Endothelial cell of umbilical vein (primary cell): Measurements from ENCODE around the gene ZNF24. TPM values are rescaled to one million over a fixed set of nuclear protein-coding genes. Genes with fewer than 3 reads are reported as not detected.
A peak's percentile ranks its signal among the peaks of the same experiment; 100 is the strongest.

Experiments
- BruUV-seq: library from RNA; stranded (reverse); fragments of 400-500 nt; replicated peaks from 2 replicates; lab custom pipeline; 2021; lab: Mats Ljungman, UMichigan
- CTCF ChIA-PET: fragments of 300-600, 350-600 bp; sonication (Branson Sonifier 250); formaldehyde crosslinking; loops from one replicate; lab custom pipeline; 2021; ENCODE audit warnings: antibody characterized with exemption, inconsistent platforms; lab: Charles Lee
- POLR2A ChIA-PET: fragments of 300-600, 350-600 bp; sonication (Branson Sonifier 250); formaldehyde crosslinking; loops from one replicate; lab custom pipeline; 2021; ENCODE audit warnings: antibody characterized with exemption, inconsistent platforms; lab: Charles Lee
- DNase-seq: peaks from one replicate; pipeline ENCODE4 v3.0.0-alpha.2; 2011; ENCODE audit warnings: low read depth, low spot score
- FAIRE-seq: peaks from 2 replicates; lab custom pipeline; 2011; peaks lifted over from hg19 to GRCh38; lab: Jason Lieb, UNC
- H2AFZ ChIP-seq: 2 replicates; pipeline ENCODE4 v1.6.0; 2012; ENCODE audit warnings: low read depth, low read length, control low read depth, inconsistent platforms
- H3K27ac ChIP-seq: 2 replicates; pipeline ENCODE4 v1.5.1; 2011; ENCODE audit warnings: low read depth, mild to moderate bottlenecking, control low read depth, low read length, moderate library complexity; ENCODE audit not compliant: insufficient read depth
- H3K27me3 ChIP-seq, 2 experiments: 2 replicates each; pipeline versions ENCODE4 v1.6.0 to v1.6.1; 2011; ENCODE audit warnings: low read length in 2 of 2, mixed read lengths in 1 of 2; ENCODE audit not compliant: control insufficient read depth in 2 of 2, insufficient read depth in 2 of 2
- H3K36me3 ChIP-seq, 2 experiments: 2 replicates in 1 of 2; 3 replicates in 1 of 2; pipeline ENCODE4 v1.5.1; 2011; ENCODE audit warnings: low read length in 2 of 2, mild to moderate bottlenecking in 1 of 2, moderate library complexity in 1 of 2; ENCODE audit not compliant: control insufficient read depth in 2 of 2, insufficient read depth in 2 of 2; ENCODE audit errors: extremely low read depth in 1 of 2
- H3K4me1 ChIP-seq: 3 replicates; pipeline ENCODE4 v1.5.1; 2011; ENCODE audit warnings: mild to moderate bottlenecking, low read length; ENCODE audit not compliant: control insufficient read depth, insufficient read depth; ENCODE audit errors: extremely low read depth
- H3K4me2 ChIP-seq: 2 replicates; pipeline ENCODE4 v1.6.1; 2011; ENCODE audit warnings: low read length, control low read depth, mixed read lengths; ENCODE audit not compliant: insufficient read depth
- H3K4me3 ChIP-seq, 3 experiments: fragments of 200-600 bp in 1 of 3; sonication (generic), shearing (Covaris generic) in 1 of 3; replicated peaks in 1 of 3; 2 replicates each; pipeline ENCODE4 v1.5.1; 2011 to 2016; ENCODE audit warnings: control low read depth in 3 of 3, low read length in 3 of 3, mild to moderate bottlenecking in 2 of 3, inconsistent platforms in 1 of 3, low read depth in 1 of 3, moderate library complexity in 1 of 3; ENCODE audit not compliant: insufficient read depth in 1 of 3
- H3K79me2 ChIP-seq: 2 replicates; pipeline ENCODE4 v1.6.0; 2012; ENCODE audit warnings: low read length, inconsistent platforms; ENCODE audit not compliant: control insufficient read depth, insufficient read depth
- H3K9ac ChIP-seq: replicated peaks from 2 replicates; pipeline ENCODE3; 2011; ENCODE audit warnings: low read length, control low read depth; ENCODE audit not compliant: insufficient read depth; ENCODE audit errors: extremely low read depth
- H3K9me1 ChIP-seq: replicated peaks from 3 replicates; pipeline ENCODE4 v1.6.0; 2011; ENCODE audit warnings: mild to moderate bottlenecking, low read length; ENCODE audit not compliant: control insufficient read depth, insufficient read depth; ENCODE audit errors: extremely low read depth
- H3K9me3 ChIP-seq: replicated peaks from 2 replicates; pipeline ENCODE4 v1.5.1; 2012; ENCODE audit warnings: low read length, inconsistent platforms; ENCODE audit not compliant: control insufficient read depth, insufficient read depth
- H4K20me1 ChIP-seq: replicated peaks from 2 replicates; pipeline ENCODE3; 2011; ENCODE audit warnings: mild to moderate bottlenecking, low read length; ENCODE audit not compliant: control insufficient read depth, insufficient read depth; ENCODE audit errors: extremely low read depth
- EZH2 ChIP-seq: IDR thresholded peaks from 2 replicates; pipeline ENCODE4 v1.6.1; 2012; ENCODE audit warnings: borderline replicate concordance, low read depth, mild to moderate bottlenecking, moderate library complexity, low read length, inconsistent platforms; ENCODE audit not compliant: severe bottlenecking
- FOS ChIP-seq: IDR thresholded peaks from 2 replicates; pipeline ENCODE4 v1.6.1; 2011; ENCODE audit warnings: mild to moderate bottlenecking, low read length, moderate library complexity, borderline replicate concordance; ENCODE audit not compliant: insufficient read depth
- GATA2 ChIP-seq: IDR thresholded peaks from 2 replicates; pipeline ENCODE4 v1.7.0; 2011; ENCODE audit warnings: low read depth, mild to moderate bottlenecking, moderate library complexity, mixed read lengths, low read length; ENCODE audit not compliant: insufficient read length, insufficient read depth
- JUN ChIP-seq: IDR thresholded peaks from 2 replicates; pipeline ENCODE4 v1.6.1; 2011; ENCODE audit warnings: borderline replicate concordance, low read depth; ENCODE audit not compliant: insufficient read length, insufficient read depth
- MAX ChIP-seq: IDR thresholded peaks from 2 replicates; pipeline ENCODE4 v1.6.1; 2011; ENCODE audit not compliant: insufficient read depth, insufficient read length
- MYC ChIP-seq: IDR thresholded peaks from one replicate; pipeline ENCODE4 v1.6.1; 2011; ENCODE audit warnings: mild to moderate bottlenecking, low read depth, low read length
- POLR2A ChIP-seq: IDR thresholded peaks from 2 replicates; pipeline ENCODE4 v1.6.1; 2012; ENCODE audit warnings: low read depth, mild to moderate bottlenecking, control low read depth, low read length
- POLR2AphosphoS5 ChIP-seq: IDR thresholded peaks from 2 replicates; pipeline ENCODE4 v1.6.1; 2012; ENCODE audit warnings: low read depth, mild to moderate bottlenecking, control low read depth, low read length, moderate library complexity; ENCODE audit not compliant: insufficient read depth
- dilution Hi-C: fragments of 300-500 bp; cut with MboI; formaldehyde crosslinking; loops from one replicate; pipeline ENCODE4 v1.15.0; 2019; ENCODE audit warnings: low sequenced_read_pairs; ENCODE audit not compliant: extremely low pct_ligation_motif_present
- intact Hi-C: fragments of 100-400 bp; cut with micrococcal nuclease; formaldehyde crosslinking; loops from one replicate; pipeline ENCODE4 v1.10.0; 2022
- polyA plus RNA-seq, 4 experiments: library from polyadenylated mRNA; depleted of rRNA in 3 of 4; stranded (reverse) in 3 of 4; unstranded in 1 of 4; fragments of >200 nt; gene quantifications; 2 replicates each; pipeline versions ENCODE4 v1.2.1 to v1.2.3, GENCODE V29; 2011 to 2012; ENCODE audit warnings: missing spikeins in 1 of 4
- total RNA-seq: library from RNA; stranded (reverse); gene quantifications from 2 replicates; pipeline ENCODE4 v1.2.3, GENCODE V29; 2021
- TF ChIP-seq, protein P1 (sequence below), 2 donors: IDR thresholded peaks; 1 replicate in 1 of 2; 2 replicates in 1 of 2; pipeline ENCODE4 v1.5.1; 2011; ENCODE audit warnings: low read length in 2 of 2, mild to moderate bottlenecking in 2 of 2, moderate library complexity in 2 of 2, control low read depth in 1 of 2, inconsistent platforms in 1 of 2, low read depth in 1 of 2; ENCODE audit not compliant: insufficient read depth in 1 of 2; ENCODE audit errors: extremely low read depth in 1 of 2

ZNF24 gene
- total and polyA plus RNA-seq, 2 donors (not counting 3 experiments of a cell fraction or from before 2014, with no cell fraction given): 10.3 to 40.2 TPM

GRCh38 chr18:35343488-35343935, 708 bp downstream of the ZNF24 start:
- POLR2A ChIA-PET: interaction anchor here (0.7 to 1.1 kb wide), 2 partner anchors 103 to 367 kb away, joined by 3 read pairs; partner anchors contain the start of gene ZNF397
- no peaks in the 10 kb centered on the region for H3K27me3 ChIP-seq
- H4K20me1 ChIP-seq: peaks cover 17% of the 10 kb centered on the region
- CTCF ChIA-PET: interaction anchor here (1.0 to 2.6 kb wide), 5 partner anchors 8 to 337 kb away, joined by 3 to 26 read pairs (median 5); no protein-coding TSS in a partner anchor
- peaks cover 53% of the 10 kb centered on the region for H3K79me2 ChIP-seq
- no peak for FAIRE-seq
- H3K27ac ChIP-seq: peak overlapping the region; percentile 95
- no peaks in the 10 kb centered on the region for H3K9me3 ChIP-seq
- TF ChIP-seq MAX (no peak), POLR2AphosphoS5 (no peak), JUN (no peak), EZH2 (no peak), FOS (no peak), GATA2 (no peak), POLR2A (no peak), MYC (no peak)
- TF ChIP-seq, protein P1, sequence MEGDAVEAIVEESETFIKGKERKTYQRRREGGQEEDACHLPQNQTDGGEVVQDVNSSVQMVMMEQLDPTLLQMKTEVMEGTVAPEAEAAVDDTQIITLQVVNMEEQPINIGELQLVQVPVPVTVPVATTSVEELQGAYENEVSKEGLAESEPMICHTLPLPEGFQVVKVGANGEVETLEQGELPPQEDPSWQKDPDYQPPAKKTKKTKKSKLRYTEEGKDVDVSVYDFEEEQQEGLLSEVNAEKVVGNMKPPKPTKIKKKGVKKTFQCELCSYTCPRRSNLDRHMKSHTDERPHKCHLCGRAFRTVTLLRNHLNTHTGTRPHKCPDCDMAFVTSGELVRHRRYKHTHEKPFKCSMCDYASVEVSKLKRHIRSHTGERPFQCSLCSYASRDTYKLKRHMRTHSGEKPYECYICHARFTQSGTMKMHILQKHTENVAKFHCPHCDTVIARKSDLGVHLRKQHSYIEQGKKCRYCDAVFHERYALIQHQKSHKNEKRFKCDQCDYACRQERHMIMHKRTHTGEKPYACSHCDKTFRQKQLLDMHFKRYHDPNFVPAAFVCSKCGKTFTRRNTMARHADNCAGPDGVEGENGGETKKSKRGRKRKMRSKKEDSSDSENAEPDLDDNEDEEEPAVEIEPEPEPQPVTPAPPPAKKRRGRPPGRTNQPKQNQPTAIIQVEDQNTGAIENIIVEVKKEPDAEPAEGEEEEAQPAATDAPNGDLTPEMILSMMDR (IDR thresholded peaks at IDR 0.05; ENCODE audit: extremely low read depth in 1 of 2, insufficient read depth in 1 of 2, low read depth in 1 of 2, low read length in 2 of 2): no peak
- dilution Hi-C loops: no loop called here
- H3K9ac ChIP-seq: peak overlapping the region; percentile 99
- no peak for DNase-seq
- peaks cover 18% of the 10 kb centered on the region for H3K4me1 ChIP-seq
- BruUV-seq: TSS peak; percentile 21
- intact Hi-C loops: loop anchor here (1.0 to 5.0 kb wide), 2 partner anchors 300 to 336 kb away; no protein-coding TSS in a partner anchor
- H3K9me1 ChIP-seq: no peaks in the 10 kb centered on the region
- no peak overlapping the region for H2AFZ ChIP-seq
- H3K4me2 ChIP-seq: peak overlapping the region; percentile 90
- H3K36me3 ChIP-seq: peaks cover 15 to 18% of the 10 kb centered on the region in 2 experiments
- peak overlapping the region; percentile 69 to 97 (median 92) for H3K4me3 ChIP-seq
